ENCODE data around the gene TRPM1.
"Not testable (repeated sequence)": the region's sequence is repeated elsewhere in the genome, so short reads cannot be mapped to it uniquely, and the experiment has no call there.

The TRPM1 gene

DNA sequence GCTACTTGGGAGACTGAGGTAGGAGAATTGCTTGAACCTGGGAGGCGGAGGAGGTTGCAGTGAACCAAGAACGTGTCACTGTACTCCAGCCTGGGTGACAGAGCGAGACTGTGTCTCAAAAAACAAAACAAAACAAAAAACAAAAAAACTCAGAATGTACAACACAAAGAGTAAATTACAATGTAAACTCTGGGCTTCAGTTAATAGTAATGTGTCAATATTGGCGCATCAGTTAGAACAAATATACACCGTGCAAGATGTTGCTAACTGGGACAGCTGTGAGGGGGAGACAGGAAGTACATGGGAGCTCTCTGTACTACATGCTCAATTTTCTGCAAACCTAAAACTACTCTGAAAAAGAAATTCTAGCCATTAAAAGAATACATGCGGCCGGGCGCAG is 23.5 kb upstream of the TRPM1 start:
- no peak for DNase-seq (ENCODE audit: low read depth in 2 of 2, low spot score in 1 of 2)

DNA sequence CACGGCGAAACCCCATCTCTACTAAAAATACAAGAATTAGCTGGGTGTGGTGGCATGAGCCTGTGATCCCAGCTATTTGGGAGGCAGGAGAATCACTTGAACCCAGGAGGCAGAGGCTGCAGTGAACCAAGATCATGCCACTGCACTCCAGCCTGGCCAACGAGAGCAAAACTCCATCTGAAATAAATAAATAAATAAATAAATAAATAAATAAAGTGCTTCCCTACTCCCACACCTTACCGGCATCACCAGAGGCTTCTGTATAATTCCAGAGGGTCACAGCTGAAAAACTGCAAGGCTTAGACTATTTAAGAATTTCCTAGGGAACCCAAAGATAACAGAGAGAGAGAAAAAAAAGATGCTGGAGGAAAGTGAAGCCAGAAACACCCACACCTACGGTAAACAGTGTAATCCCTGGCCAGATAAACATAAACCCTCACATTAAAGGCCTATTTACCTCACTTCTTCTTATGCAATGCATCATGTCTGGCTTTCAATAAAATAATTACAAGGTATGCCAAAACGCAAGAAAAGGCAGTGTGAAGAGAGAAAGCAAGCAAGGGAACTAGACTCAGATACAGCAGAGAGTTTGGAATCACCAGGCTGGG is 15.0 kb upstream of the TRPM1 start:
- no peak for DNase-seq (ENCODE audit: low read depth in 2 of 2, low spot score in 1 of 2)

- no peak for DNase-seq (ENCODE audit: low read depth in 2 of 2, low spot score in 1 of 2)
These were observed 9.6 kb upstream of the TRPM1 start for GRCh38 chr15:31111091-31111647.

GRCh38 chr15:31108836-31109235 is 7.3 kb upstream of the TRPM1 start:
- DNase-seq (ENCODE audit: low read depth in 2 of 2, low spot score in 1 of 2), result no peak

GRCh38 chr15:31106495-31107300 is 5.2 kb upstream of the TRPM1 start:
- DNase-seq (ENCODE audit: low read depth in 2 of 2, low spot score in 1 of 2), result no peak

DNA sequence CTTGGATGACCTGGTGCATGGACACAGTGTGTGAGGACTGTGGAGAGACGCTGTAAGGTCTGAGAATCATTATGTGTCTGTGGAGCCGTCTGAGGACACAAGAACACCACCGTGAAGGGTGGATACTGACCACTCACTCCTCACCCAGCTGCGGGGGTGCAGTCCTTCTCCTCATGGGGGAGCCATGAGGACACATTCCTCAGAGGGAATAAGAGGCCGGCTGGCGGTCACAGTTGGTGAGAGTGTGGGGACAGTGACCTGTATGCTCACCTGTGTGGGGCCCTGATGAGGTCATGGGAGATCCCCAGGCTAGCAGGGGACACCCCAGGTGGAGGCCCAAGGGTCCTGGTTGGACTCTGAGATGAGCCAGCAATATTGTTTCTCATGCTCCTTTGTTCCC is 2.5 kb upstream of the TRPM1 start:
- DNase-seq (ENCODE audit: low read depth in 2 of 2, low spot score in 1 of 2), result no peak

DNA sequence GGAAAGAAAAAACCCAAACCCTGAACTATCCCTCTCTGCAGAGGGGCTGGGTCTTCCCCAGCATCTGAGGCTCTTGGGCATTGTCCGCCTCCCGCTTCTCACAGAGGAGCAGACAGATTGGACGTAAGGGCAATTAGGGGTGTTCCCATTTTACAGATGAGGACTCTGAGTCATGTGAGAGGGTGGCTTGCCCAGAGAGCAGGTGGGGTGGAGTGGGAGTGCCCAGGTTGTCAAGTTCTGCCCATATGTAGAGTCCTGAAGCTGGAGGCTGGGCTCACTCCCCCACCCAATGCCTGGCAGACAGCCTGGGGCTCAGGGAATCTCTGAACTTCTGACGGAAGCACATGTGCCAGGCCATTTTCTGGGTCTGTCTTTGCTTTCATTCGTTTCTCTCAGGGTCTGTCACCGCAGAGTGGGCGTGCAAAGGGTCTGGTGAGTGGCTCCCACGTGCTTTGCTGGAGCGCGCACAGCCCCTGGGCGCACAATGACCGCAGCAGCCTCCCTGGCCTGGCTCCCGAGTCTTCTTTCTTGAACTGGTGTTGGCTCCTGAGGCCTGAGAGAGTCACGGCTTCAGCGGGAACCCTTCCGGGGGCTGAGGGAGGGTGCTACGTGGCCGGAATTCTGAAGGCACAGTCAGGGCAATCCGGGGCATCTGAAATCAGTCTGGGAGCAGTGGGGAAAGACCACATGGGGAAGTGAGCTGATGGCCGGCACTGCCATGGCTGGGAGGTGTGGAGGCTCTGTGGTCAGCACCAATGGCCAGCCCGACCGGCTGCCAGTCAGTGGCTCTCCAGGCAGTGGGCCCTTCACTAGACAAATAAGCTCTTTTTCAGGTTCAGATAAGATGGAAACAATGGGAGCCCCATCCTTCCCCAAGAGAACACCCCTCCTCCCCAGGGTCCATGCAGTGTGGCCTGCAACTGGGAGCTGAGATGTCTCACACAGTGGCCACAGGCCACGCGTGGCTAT is 1.1 kb upstream of the TRPM1 start:
- DNase-seq (ENCODE audit: low read depth in 2 of 2, low spot score in 1 of 2), result no peak

- no peak for DNase-seq (ENCODE audit: low read depth in 2 of 2, low spot score in 1 of 2)
These were observed 455 bp upstream of the TRPM1 start for GRCh38 chr15:31102039-31102321.

- DNase-seq (ENCODE audit: low read depth in 2 of 2, low spot score in 1 of 2), result no peak
These were observed 787 bp downstream of the TRPM1 start for GRCh38 chr15:31100738-31101137.

DNA sequence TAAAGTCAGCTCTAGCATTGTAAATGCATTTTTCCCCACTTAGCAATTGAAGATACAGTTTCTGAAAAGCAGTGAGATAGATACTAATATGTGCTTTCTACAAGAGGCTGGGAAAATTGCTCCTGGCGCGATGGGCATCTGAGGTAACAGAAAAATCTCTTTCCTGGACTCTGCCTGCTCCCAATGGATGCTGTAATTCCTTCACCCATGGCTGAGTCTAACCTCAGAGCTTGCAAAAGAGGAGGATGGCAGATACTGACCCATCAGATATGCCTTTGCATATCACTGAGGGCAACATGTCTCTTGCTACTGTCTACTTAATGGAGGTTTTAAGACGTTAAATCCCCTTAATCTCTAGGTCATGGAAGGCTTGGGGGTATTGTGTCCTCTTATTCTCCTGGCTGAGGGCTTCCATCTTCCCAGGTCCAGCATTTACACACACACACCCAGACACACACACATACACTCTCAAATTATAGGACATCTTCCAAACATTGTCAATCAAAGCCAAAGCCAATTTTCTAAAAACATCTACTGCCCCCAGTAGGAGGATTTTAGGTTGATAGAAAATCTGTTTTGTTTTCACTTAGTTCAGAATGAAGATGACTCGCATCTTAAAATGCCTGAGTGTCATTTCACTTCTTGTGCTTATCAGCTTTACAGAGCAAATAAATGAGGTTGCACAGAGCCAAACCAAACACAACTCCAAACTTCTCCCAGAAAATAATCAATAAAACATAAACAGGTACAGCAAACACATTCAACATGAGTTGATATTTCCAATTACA is 2.4 kb downstream of the TRPM1 start:
- no peak for DNase-seq (ENCODE audit: low read depth in 2 of 2, low spot score in 1 of 2)

DNA sequence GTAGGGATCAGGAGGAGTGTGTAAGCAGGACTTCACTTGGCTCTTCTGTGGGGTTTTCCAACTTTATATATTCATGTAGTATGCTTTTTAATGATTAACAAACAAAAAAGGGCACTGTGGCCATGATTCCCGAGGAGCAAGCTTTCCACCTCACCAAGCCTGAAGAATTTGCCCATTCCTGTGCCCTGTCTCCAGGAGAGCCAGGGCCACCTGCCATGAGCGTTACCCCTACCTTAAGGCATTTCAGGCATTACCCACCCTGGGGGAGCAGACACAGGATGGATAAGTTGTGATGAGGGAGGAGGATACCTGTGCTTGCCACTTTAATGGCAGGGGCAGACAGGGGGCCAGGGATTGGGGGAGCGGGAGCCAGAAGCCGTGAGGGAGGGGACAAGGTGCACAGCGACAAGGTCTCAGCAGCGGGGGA is 3.0 kb downstream of the TRPM1 start:
- no peak for DNase-seq (ENCODE audit: low read depth in 2 of 2, low spot score in 1 of 2)

DNA sequence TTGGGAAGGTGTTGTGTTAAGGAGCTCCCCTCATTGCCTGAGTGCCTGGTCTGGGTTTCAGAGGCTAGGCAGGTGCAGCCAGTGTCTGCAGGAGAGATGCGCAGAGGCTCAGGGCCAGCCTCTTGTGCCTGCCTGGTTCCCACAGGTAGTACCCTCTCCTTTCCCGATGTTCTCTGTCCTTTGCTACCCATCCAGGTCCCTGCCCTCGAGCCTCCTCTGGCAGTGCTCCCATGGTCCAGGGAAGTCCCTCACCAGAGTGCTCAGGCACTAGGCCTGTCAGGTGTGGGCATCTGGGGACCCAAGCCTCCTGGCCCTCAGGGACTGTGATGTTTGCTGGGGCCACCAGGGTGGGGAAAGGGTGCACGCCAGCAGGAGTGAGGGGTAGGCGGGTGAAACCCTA is 5.0 kb downstream of the TRPM1 start:
- DNase-seq (ENCODE audit: low read depth in 2 of 2, low spot score in 1 of 2), result no peak

GRCh38 chr15:31091481-31091880 is 10.0 kb downstream of the TRPM1 start:
- DNase-seq (ENCODE audit: low read depth in 2 of 2, low spot score in 1 of 2), result no peak

DNA sequence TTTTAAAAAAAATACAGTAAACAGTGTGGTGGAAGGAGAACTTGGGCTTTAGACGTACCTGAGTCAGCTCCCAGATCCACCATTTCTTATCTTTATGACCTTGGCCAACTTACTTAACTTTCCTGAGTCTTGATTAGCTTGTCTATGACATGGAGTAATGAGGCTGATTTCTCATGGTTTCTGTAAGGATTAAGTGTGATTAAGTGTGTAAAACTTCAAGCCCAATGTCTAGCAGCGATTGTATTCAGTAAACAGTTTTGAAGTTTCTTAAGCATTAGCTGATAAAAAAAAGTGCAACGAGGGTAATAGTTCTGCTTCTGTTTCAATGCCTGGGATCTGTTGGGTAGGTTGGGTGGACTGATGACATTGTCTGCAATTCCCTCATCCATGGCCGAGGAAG is 10.8 kb downstream of the TRPM1 start:
- DNase-seq (ENCODE audit: low read depth in 2 of 2, low spot score in 1 of 2), result no peak

- DNase-seq (ENCODE audit: low read depth in 2 of 2, low spot score in 1 of 2), result no peak
These were observed 12.0 kb downstream of the TRPM1 start for GRCh38 chr15:31089368-31090047.

DNA sequence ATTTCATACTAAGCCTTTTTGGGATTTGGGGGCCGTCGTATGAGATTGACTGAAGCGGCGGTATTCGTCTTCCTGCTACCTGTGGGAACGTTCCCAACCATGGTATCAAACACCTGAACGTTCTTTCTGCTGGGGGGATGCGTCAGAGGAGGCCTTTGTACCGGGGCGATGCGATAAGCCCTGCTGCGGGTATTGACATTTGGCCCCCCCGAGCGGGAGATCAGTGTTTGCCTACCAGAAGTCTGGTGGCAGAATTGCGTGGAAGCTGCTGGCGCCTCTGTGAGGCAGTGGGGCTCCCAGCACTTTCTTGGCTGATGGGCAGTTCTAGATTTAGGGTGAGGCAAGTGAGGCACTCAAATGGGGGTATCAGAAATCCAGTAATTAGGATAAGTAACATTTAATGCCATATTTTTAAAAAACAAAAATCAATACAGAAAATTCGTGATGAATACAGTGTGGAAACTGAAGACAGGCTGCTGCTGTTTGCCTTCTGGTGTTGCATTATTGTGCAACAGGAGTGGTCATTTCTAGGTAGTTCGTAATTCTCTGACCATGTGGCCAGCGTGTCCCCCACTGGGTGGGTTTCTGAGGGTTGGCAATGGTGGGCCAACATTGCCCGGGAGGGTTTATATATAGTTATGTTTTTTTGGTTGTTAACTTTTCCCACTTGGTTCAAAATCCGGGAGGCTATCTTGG is 12.7 kb downstream of the TRPM1 start:
- no peak for DNase-seq (ENCODE audit: low read depth in 2 of 2, low spot score in 1 of 2)

DNA sequence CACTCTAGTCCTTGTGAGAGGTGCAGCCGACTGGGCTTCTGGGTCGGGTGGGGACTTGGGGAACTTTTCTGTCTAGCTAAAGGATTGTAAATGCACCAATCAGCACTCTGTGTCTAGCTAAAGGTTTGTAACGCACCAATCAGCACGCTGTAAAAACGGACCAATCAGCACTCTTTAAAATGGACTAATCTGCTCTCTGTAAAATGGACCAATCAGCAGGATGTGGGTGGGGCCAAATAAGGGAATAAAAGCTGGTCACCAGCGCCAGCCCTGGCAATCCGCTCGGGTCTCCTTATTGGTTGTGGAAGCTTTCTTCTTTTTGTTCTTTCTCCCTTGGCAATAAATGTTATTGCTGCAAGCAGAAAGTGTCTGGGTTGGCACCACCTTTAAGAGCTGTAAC is 13.5 kb downstream of the TRPM1 start:
- not testable (repeated sequence) for DNase-seq (ENCODE audit: low read depth in 2 of 2, low spot score in 1 of 2)

GRCh38 chr15:31086344-31086743 is 15.2 kb downstream of the TRPM1 start:
- DNase-seq (ENCODE audit: low read depth in 2 of 2, low spot score in 1 of 2), result no peak

DNA sequence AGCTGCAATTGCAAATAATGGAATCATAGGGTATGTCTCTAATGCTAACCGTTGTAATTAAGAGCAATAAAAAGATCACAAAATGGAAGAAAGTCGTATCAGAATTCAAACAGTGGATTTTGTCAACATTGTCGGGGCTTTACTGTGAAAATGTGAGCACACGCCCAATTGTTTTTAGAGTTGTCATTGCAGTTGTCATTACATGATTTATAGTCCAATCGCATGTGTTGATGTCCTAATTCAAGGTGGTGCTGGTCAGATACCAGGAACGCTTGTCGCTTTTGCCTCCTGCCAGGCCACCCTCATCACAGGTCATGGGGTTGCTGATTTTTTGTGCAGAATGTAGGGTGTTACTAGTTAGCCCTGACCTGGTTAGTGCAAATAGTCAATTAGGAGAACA is 16.2 kb downstream of the TRPM1 start:
- DNase-seq (ENCODE audit: low read depth in 2 of 2, low spot score in 1 of 2), result no peak

DNA sequence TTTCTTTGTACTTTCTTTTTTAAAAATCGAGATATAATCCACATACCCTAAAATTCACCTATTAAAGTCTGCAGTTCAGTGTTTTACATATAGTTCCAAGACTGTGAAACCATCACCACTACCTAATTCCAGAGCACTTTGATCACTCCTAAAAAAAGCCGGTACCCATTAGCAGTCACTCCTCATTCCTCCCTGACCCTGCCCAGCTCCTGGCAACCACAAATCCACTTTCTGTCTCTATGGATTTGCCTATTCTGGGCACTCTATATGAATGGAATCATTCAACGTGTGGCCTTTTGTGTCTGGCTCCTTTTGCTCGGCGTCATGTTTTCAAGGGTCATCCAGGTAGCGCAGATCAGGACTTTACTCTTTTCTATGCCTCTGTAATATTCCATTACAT is 17.3 kb downstream of the TRPM1 start:
- DNase-seq (ENCODE audit: low read depth in 2 of 2, low spot score in 1 of 2), result no peak
